Right ventricle myocardium inferior (tissue), 1 donor: ENCODE measurements around the gene ZCCHC2. TPM values are rescaled to one million over a fixed set of nuclear protein-coding genes. Genes with fewer than 3 reads are reported as not detected.

Source experiments
- ATAC-seq: fragments of 200-7000 bp; cut with Tn5 transposase; one replicate; pipeline ENCODE4 v1.9.1; 2020; ENCODE audit warnings: mild to moderate bottlenecking, moderate library complexity
- DNase-seq: peaks from one replicate; pipeline ENCODE4 v3.0.0; 2021; ENCODE audit errors: missing footprints
- intact Hi-C: fragments of 100-400 bp; cut with DNase I; formaldehyde crosslinking; loops from one replicate; pipeline ENCODE4 v1.11.0; 2022
- total RNA-seq: library from RNA; stranded (reverse); fragmentation: NEBNext Ultra II Directional; extraction: Animal tissue kit (Norgen Biotek cat#: 25700); gene quantifications from one replicate; pipeline ENCODE4 v1.2.1, GENCODE V29; 2021
- donor health status: DM: no; HTN: yes; CAD: no; lungs with severe emphysema.

ZCCHC2 gene
- total RNA-seq, 1 donor from 2014 or later, result 18.2 TPM

- ATAC-seq (no peak), DNase-seq (no peak)
- intact Hi-C loops, result no loop called here
These were observed 6.8 kb downstream of the ZCCHC2 start for GRCh38 chr18:62529597-62529996.

- ATAC-seq, result no peak
- DNase-seq, result no peak
- intact Hi-C loops, result no loop called here
These were observed 8.3 kb downstream of the ZCCHC2 start for GRCh38 chr18:62531078-62531477.

GRCh38 chr18:62531931-62532330 is 9.1 kb downstream of the ZCCHC2 start:
- no peak for ATAC-seq
- intact Hi-C loops, result no loop called here
- no peak for DNase-seq

- intact Hi-C loops, result no loop called here
- ATAC-seq (no peak), DNase-seq (no peak)
These were observed 13.2 kb downstream of the ZCCHC2 start for GRCh38 chr18:62536005-62536404.

- ATAC-seq, result no peak
- DNase-seq, result no peak
- intact Hi-C loops, result no loop called here
These were observed 14.4 kb downstream of the ZCCHC2 start for GRCh38 chr18:62537042-62537894.

GRCh38 chr18:62537946-62538345 is 15.1 kb downstream of the ZCCHC2 start:
- DNase-seq (no peak), ATAC-seq (no peak)
- intact Hi-C loops, result no loop called here

- intact Hi-C loops, result no loop called here
- no peak for DNase-seq
- no peak for ATAC-seq
These were observed 16.1 kb downstream of the ZCCHC2 start for GRCh38 chr18:62538881-62539280.

GRCh38 chr18:62539284-62540165 is 16.7 kb downstream of the ZCCHC2 start:
- DNase-seq (no peak), ATAC-seq (no peak)
- intact Hi-C loops, result no loop called here

- DNase-seq (no peak), ATAC-seq (peak; percentile 46)
- intact Hi-C loops, result no loop called here
These were observed 20.2 kb downstream of the ZCCHC2 start for GRCh38 chr18:62543021-62543420.

- ATAC-seq, result peak; percentile 51
- DNase-seq, result no peak
- intact Hi-C loops, result no loop called here
These were observed 22.3 kb downstream of the ZCCHC2 start for GRCh38 chr18:62545098-62545497.

GRCh38 chr18:62549755-62550154 is 26.9 kb downstream of the ZCCHC2 start:
- peak; percentile 41 for ATAC-seq
- intact Hi-C loops, result no loop called here
- no peak for DNase-seq

GRCh38 chr18:62550746-62551145 is 27.9 kb downstream of the ZCCHC2 start:
- intact Hi-C loops, result no loop called here
- no peak for ATAC-seq
- no peak for DNase-seq

GRCh38 chr18:62551972-62552513 is 29.2 kb downstream of the ZCCHC2 start:
- DNase-seq (no peak), ATAC-seq (no peak)
- intact Hi-C loops, result no loop called here

- intact Hi-C loops, result no loop called here
- ATAC-seq (no peak), DNase-seq (no peak)
These were observed 31.4 kb downstream of the ZCCHC2 start for GRCh38 chr18:62554061-62554815.

GRCh38 chr18:62555135-62555534 is 32.3 kb downstream of the ZCCHC2 start:
- ATAC-seq (no peak), DNase-seq (no peak)
- intact Hi-C loops, result no loop called here

- intact Hi-C loops, result no loop called here
- DNase-seq (no peak), ATAC-seq (no peak)
These were observed 33.6 kb downstream of the ZCCHC2 start for GRCh38 chr18:62556397-62556796.

- intact Hi-C loops, result no loop called here
- ATAC-seq, result no peak
These were observed 35.3 kb downstream of the ZCCHC2 start for GRCh38 chr18:62558015-62558663.

GRCh38 chr18:62564044-62564443 is 41.2 kb downstream of the ZCCHC2 start:
- intact Hi-C loops, result no loop called here
- DNase-seq (no peak), ATAC-seq (no peak)

More at GRCh38 chr18:62558015-62558663, 35.3 kb downstream of the ZCCHC2 start:
- DNase-seq, result no peak
